Measurements from ENCODE around the gene OLFML1. TPM values are rescaled to one million over a fixed set of nuclear protein-coding genes. Genes with fewer than 3 reads are reported as not detected.

Gene OLFML1
- total RNA-seq, 3 donors from 2014 or later (not counting 1 experiment from before 2014, with no cell fraction given) = not detected

GRCh38 chr11:7444091-7444981 lies 41.0 kb upstream of the OLFML1 start:
- Histone ChIP-seq H3K27me3 (ENCODE audit: control insufficient read depth, insufficient read depth, low read length) (no peaks in the 10 kb centered on the region), H3K27ac (ENCODE audit: low read length) (no peak overlapping the region), H3K4me1 (ENCODE audit: control insufficient read depth, insufficient read depth, low read length) (no peaks in the 10 kb centered on the region), H3K4me3 (ENCODE audit: low read length) (no peak overlapping the region), H3K9me3 (ENCODE audit: control insufficient read depth, insufficient read depth, low read length) (no peaks in the 10 kb centered on the region), H3K36me3 (ENCODE audit: control insufficient read depth, insufficient read depth, low read length) (no peaks in the 10 kb centered on the region)
- Mint-ChIP-seq H3K27me3 (ENCODE audit: low read depth in 2 of 2) (peaks cover 0 to 5% of the 10 kb centered on the region in 2 donors), H3K9me3 (no peaks in the 10 kb centered on the region), H3K27ac (no peak overlapping the region), H3K36me3 (no peaks in the 10 kb centered on the region), H3K4me1 (no peaks in the 10 kb centered on the region), H3K4me3 (no peak overlapping the region)
- WGBS (ENCODE audit: insufficient coverage) = 87% methylated on average over 5 of the region's 6 CpGs
- ATAC-seq = no peak
- DNase-seq = no peak
- no peak for TF ChIP-seq CTCF (IDR thresholded peaks at IDR 0.05)
- intact Hi-C loops (cut with micrococcal nuclease) = loop anchor here (10.0 kb wide), 2 partner anchors 250 to 640 kb away; no protein-coding TSS in a partner anchor

GRCh38 chr11:7445564-7445963 lies 39.7 kb upstream of the OLFML1 start:
- Histone ChIP-seq H3K9me3 (ENCODE audit: control insufficient read depth, insufficient read depth, low read length) (no peaks in the 10 kb centered on the region), H3K27ac (ENCODE audit: low read length) (no peak overlapping the region), H3K36me3 (ENCODE audit: control insufficient read depth, insufficient read depth, low read length) (no peaks in the 10 kb centered on the region), H3K4me1 (ENCODE audit: control insufficient read depth, insufficient read depth, low read length) (no peaks in the 10 kb centered on the region), H3K4me3 (ENCODE audit: low read length) (no peak overlapping the region), H3K27me3 (ENCODE audit: control insufficient read depth, insufficient read depth, low read length) (no peaks in the 10 kb centered on the region)
- intact Hi-C loops (cut with micrococcal nuclease) = loop anchor here (10.0 kb wide), 2 partner anchors 249 to 641 kb away; no protein-coding TSS in a partner anchor
- ATAC-seq = no peak
- Mint-ChIP-seq H3K36me3 (no peaks in the 10 kb centered on the region), H3K4me3 (no peak overlapping the region), H3K9me3 (no peaks in the 10 kb centered on the region), H3K27me3 (ENCODE audit: low read depth in 2 of 2) (peaks cover 0 to 6% of the 10 kb centered on the region in 2 donors), H3K4me1 (no peaks in the 10 kb centered on the region), H3K27ac (no peak overlapping the region)
- TF ChIP-seq CTCF (IDR thresholded peaks at IDR 0.05) = no peak
- DNase-seq = no peak
- whole genome bisulfite sequencing (ENCODE audit: insufficient coverage) = 88% methylated on average over 5 of the region's 5 CpGs

GRCh38 chr11:7448201-7448600 lies 37.1 kb upstream of the OLFML1 start:
- Mint-ChIP-seq H3K9me3 (no peaks in the 10 kb centered on the region), H3K27ac (no peak overlapping the region), H3K27me3 (ENCODE audit: low read depth in 2 of 2) (peaks cover 0 to 6% of the 10 kb centered on the region in 2 donors), H3K4me1 (no peaks in the 10 kb centered on the region), H3K36me3 (no peaks in the 10 kb centered on the region), H3K4me3 (no peak overlapping the region)
- no peaks in the 10 kb centered on the region for H3K27me3 ChIP-seq (ENCODE audit: control insufficient read depth, insufficient read depth, low read length)
- intact Hi-C loops (cut with micrococcal nuclease) = loop anchor here (10.0 kb wide), 2 partner anchors 247 to 643 kb away; no protein-coding TSS in a partner anchor
- WGBS (ENCODE audit: insufficient coverage) = 94% methylated on average over 12 of the region's 12 CpGs
- TF ChIP-seq CTCF (IDR thresholded peaks at IDR 0.05) = no peak
- H3K4me3 ChIP-seq (ENCODE audit: low read length) = no peak overlapping the region
- H3K4me1 ChIP-seq (ENCODE audit: control insufficient read depth, insufficient read depth, low read length) = no peaks in the 10 kb centered on the region
- H3K9me3 ChIP-seq (ENCODE audit: control insufficient read depth, insufficient read depth, low read length) = no peaks in the 10 kb centered on the region
- DNase-seq = no peak
- no peak for ATAC-seq
- H3K27ac ChIP-seq (ENCODE audit: low read length) = no peak overlapping the region
- H3K36me3 ChIP-seq (ENCODE audit: control insufficient read depth, insufficient read depth, low read length) = no peaks in the 10 kb centered on the region

Data from natural killer cell (primary cell).